Coronary artery (tissue), 2 donors: Measurements from ENCODE around the gene EML1.

Experiments
- DNase-seq: peaks from one replicate; pipeline ENCODE4 v3.0.0-alpha.2; 2017; ENCODE audit warnings: low spot score
- H3K27ac ChIP-seq, 2 donors: fragments of 200-600 bp; sonication (generic); one replicate each; pipeline ENCODE4 v1.5.1; 2016 to 2019
- H3K4me3 ChIP-seq: fragments of 200-600 bp; sonication (generic); 2 replicates; pipeline ENCODE4 v1.5.1; 2016; ENCODE audit warnings: mild to moderate bottlenecking, moderate library complexity
- CTCF ChIP-seq: fragments of 200-600 bp; sonication (generic); IDR thresholded peaks from one replicate; pipeline ENCODE4 v1.5.1; 2019; ENCODE audit warnings: antibody characterized with exemption

The EML1 gene

DNA sequence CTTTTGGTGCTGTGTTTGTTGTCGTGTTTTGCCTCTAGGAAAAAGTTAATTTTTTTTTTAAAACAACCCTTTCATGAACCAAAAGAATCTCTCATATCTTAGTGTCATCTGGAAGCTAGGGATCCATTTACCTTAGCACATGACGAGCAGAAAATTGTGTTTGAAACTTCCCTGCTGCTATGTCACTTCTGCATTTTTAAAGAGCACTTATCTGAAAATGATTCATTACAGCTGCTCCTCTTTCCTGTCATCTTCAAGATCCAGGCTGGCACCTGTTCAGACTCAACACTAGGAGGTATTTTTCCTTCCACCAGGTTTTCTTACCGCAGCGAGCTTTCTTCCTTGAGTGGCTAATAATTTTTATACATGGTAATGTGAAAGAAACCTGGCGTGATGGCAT is 67.0 kb downstream of the EML1 start:
- Histone ChIP-seq H3K4me3 (no peak overlapping the region), H3K27ac (no peak overlapping the region)
- no peak for TF ChIP-seq CTCF
- DNase-seq = no peak

- no peak for TF ChIP-seq CTCF
Observed at GRCh38 chr14:99862136-99862535, 68.9 kb downstream of the EML1 start.

GRCh38 chr14:99863059-99863458 is 69.8 kb downstream of the EML1 start:
- DNase-seq = no peak
- TF ChIP-seq CTCF = no peak
- H3K4me3 ChIP-seq = no peak overlapping the region
- H3K27ac ChIP-seq = no peak overlapping the region

More at GRCh38 chr14:99862136-99862535, 68.9 kb downstream of the EML1 start:
- Histone ChIP-seq H3K27ac (no peak overlapping the region), H3K4me3 (no peak overlapping the region)
- DNase-seq = no peak

DNA sequence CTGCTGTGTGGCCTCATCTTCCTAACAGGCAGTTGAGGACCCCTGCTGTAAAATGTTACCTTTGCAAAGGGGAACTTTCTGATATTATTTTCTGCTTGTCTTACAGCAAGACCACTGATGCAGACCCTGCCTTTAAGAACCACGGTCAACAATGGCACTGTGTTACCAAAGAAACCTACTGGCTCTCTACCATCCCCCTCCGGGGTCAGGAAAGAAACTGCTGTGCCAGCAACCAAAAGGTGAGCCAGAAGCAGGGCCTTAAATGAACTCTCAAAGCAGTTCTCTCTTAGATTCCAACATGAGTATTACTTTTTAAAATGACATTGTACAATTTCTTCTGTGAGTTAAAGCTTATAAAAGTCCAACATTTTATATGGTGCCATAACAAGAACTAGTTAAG is 72.2 kb downstream of the EML1 start:
- TF ChIP-seq CTCF = no peak
- H3K27ac ChIP-seq = no peak overlapping the region
- no peak overlapping the region for H3K4me3 ChIP-seq
- DNase-seq = no peak

DNA sequence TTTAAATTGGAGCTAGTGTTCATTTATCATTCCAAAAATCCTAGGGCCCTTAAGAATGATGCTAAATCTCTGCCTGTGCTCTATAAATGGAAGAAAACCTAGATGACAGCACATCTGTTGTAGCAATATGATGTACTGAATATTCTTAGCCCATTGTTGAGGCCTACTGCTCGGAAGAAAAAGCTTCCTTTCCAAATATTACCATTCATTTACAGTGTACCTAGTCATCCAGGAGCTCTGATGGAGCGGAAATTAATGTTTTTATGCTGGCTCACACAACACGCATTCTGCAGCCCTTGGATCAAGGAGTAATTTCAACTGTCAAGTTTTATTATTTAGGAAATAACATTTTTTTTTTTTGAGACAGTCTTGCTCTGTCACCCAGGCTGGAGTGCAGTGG is 77.4 kb downstream of the EML1 start:
- no peak overlapping the region for H3K4me3 ChIP-seq
- no peak for DNase-seq
- TF ChIP-seq CTCF = no peak
- no peak overlapping the region for H3K27ac ChIP-seq

- no peak for DNase-seq
- Histone ChIP-seq H3K27ac (no peak overlapping the region), H3K4me3 (no peak overlapping the region)
- TF ChIP-seq CTCF = no peak
Observed at GRCh38 chr14:99871771-99872170, 78.6 kb downstream of the EML1 start.

DNA sequence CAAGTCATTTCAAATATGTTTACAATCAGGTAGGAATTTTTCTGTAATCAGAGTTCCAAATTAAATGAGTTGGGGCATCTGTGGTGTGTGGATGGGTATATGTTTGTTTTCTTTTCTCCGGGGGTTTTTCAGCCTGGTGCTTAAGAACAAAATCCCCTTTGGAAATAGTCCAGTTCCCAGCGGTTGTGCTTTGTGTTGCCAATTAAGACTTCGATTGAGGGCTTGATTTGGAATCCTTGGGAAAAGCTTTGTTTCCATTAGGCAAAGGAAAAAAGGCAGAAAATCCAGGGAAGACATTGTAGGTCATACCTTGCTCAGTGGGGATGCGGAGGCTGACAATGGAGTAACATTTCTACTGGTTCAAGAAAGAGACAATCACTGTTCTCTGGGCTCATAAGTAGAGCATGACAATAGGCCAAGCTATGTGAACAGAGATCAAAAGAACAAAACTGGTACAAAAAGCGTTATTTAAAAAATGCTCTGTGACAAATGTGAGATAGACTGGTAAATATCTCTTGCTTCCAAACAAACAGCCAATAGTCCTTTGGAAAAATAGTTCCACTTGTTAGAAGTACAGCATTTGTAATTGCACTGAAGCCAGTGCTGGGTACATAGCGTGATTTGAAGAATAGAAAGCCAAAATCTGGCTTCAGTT is 79.7 kb downstream of the EML1 start:
- Histone ChIP-seq H3K27ac (no peak overlapping the region), H3K4me3 (no peak overlapping the region)
- TF ChIP-seq CTCF = no peak
- no peak for DNase-seq
